ENCODE results near the gene HIGD1A. TPM values are rescaled to one million over a fixed set of nuclear protein-coding genes. Genes with fewer than 3 reads are reported as not detected.

The HIGD1A gene
- total and polyA plus RNA-seq, 12 donors, result 62.4 to 324 (median 120) TPM

DNA sequence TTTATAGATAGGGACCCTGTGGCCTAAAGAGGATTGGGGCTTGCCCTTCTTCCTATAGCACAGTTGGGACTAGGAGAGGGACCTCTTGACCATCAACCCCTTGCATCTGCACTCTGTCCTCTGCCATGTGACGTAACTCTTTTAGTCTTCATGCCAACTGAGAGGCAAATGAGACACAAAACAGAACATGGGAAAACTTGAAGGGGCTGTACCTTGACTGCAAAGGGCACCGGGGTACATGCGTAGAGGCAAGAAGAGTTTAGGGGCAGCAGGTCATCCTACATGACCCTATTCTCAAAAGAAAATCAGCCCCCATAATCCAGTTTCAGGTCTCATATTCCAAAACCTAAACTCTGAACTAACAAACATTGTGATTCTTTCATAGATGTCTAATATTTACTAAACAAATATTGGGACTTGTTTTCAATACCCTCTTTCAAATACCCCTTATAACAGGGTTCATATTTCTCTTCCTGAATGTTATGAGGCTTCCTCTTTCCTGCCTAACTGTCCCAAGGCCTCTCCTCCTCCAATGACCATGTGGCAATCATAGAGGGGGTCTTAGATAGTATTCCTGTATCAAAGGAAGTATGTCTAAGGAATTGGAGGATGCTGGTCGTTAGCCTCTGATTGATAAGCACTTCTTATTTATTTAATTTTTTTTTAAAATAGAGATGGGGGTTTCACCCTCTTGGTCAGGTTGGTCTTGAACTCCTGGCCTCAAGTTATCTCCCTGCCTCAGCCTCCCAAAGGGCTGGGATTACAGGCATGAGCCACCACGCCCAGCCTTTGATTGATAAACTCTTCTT lies 25.5 kb upstream of the HIGD1A start:
- no peak overlapping the region for H3K4me3 ChIP-seq
- no peaks in the 10 kb centered on the region for H3K4me1 ChIP-seq (replicated peaks in 1 of 2)
- H3K9me3 ChIP-seq (replicated peaks in 1 of 3), result no peaks in the 10 kb centered on the region
- intact Hi-C loops (cut with DNase I), result loop anchor here in 1 of 2 donors (10.0 kb wide), 1 partner anchor 45 kb away; no protein-coding TSS in a partner anchor
- H3K36me3 ChIP-seq (replicated peaks in 1 of 2), result no peaks in the 10 kb centered on the region
- TF ChIP-seq POLR2A (IDR thresholded peaks at IDR 0.05) (no peak), CTCF (IDR thresholded peaks at IDR 0.05) (no peak)
- H3K27ac ChIP-seq, result no peak overlapping the region
- no peaks in the 10 kb centered on the region for H3K27me3 ChIP-seq
- WGBS, 4 donors, result 72 to 75% (median 74%) methylated on average over 5 of the region's 5 CpGs
- no peak for DNase-seq

GRCh38 chr3:42829083-42829627 lies 24.9 kb upstream of the HIGD1A start:
- Histone ChIP-seq H3K36me3 (replicated peaks in 1 of 2) (no peaks in the 10 kb centered on the region), H3K4me3 (no peak overlapping the region), H3K27ac (no peak overlapping the region), H3K9me3 (replicated peaks in 1 of 3) (no peaks in the 10 kb centered on the region), H3K4me1 (replicated peaks in 1 of 2) (no peaks in the 10 kb centered on the region), H3K27me3 (no peaks in the 10 kb centered on the region)
- DNase-seq, result no peak
- 79 to 89% (median 81%) methylated on average over 5 of the region's 5 CpGs for WGBS, 4 donors
- TF ChIP-seq CTCF (IDR thresholded peaks at IDR 0.05), result no peak
- no peak for TF ChIP-seq POLR2A (IDR thresholded peaks at IDR 0.05)
- intact Hi-C loops (cut with DNase I), result no loop called here

GRCh38 chr3:42827654-42828053 lies 23.4 kb upstream of the HIGD1A start:
- H3K9me3 ChIP-seq (replicated peaks in 1 of 3), result no peaks in the 10 kb centered on the region
- TF ChIP-seq CTCF (IDR thresholded peaks at IDR 0.05) (no peak), POLR2A (IDR thresholded peaks at IDR 0.05) (no peak)
- no peaks in the 10 kb centered on the region for H3K36me3 ChIP-seq (replicated peaks in 1 of 2)
- intact Hi-C loops (cut with DNase I), result no loop called here
- no peaks in the 10 kb centered on the region for H3K4me1 ChIP-seq (replicated peaks in 1 of 2)
- DNase-seq, result no peak
- H3K4me3 ChIP-seq, result no peak overlapping the region
- H3K27ac ChIP-seq, result no peak overlapping the region
- no peaks in the 10 kb centered on the region for H3K27me3 ChIP-seq
- WGBS, 4 donors, result 73 to 86% (median 82%) methylated on average over 4 of the region's 4 CpGs

DNA sequence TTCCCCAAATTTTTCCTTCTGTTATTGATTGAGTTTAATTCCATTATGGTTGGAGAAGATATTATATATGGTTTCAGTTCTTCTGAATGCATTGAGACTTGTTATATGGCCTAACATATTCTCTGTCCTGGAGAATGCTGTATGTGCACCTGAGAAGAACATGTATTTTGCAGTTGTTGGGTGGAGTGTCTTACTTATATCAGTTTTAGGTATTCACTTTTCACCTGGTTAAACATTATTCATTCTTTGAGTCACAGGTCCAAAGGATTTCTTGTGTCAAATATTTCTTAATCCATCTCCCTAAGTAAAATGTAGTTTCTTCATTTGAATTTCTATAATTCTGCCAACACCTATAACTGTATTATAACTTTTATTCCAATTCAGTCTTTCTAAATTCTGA lies 22.7 kb upstream of the HIGD1A start:
- intact Hi-C loops (cut with DNase I), result no loop called here
- TF ChIP-seq CTCF (IDR thresholded peaks at IDR 0.05) (no peak), POLR2A (IDR thresholded peaks at IDR 0.05) (no peak)
- Histone ChIP-seq H3K4me3 (no peak overlapping the region), H3K9me3 (replicated peaks in 1 of 3) (no peaks in the 10 kb centered on the region), H3K27ac (no peak overlapping the region), H3K27me3 (no peaks in the 10 kb centered on the region), H3K36me3 (replicated peaks in 1 of 2) (no peaks in the 10 kb centered on the region), H3K4me1 (replicated peaks in 1 of 2) (no peaks in the 10 kb centered on the region)
- no peak for DNase-seq
